Esophagus (tissue), 2 donors: ENCODE results near the gene PTGDS. TPM values are rescaled to one million over a fixed set of nuclear protein-coding genes. Genes with fewer than 3 reads are reported as not detected.

Experiments used
- H3K27ac ChIP-seq, 2 donors: one replicate each; pipeline ENCODE4 v1.5.1; 2013; ENCODE audit warnings: low read depth in 2 of 2, mild to moderate bottlenecking in 2 of 2, inconsistent platforms in 1 of 2, low read length in 1 of 2, moderate library complexity in 1 of 2
- H3K27me3 ChIP-seq, 2 donors: one replicate each; pipeline ENCODE4 v1.6.1; 2013; ENCODE audit warnings: low read length in 2 of 2, control low read depth in 1 of 2, mild to moderate bottlenecking in 1 of 2; ENCODE audit not compliant: insufficient read depth in 2 of 2, control insufficient read depth in 1 of 2
- H3K36me3 ChIP-seq, 2 donors: one replicate each; pipeline ENCODE4 v1.6.1; 2013; ENCODE audit warnings: low read length in 1 of 2; ENCODE audit not compliant: control insufficient read depth in 2 of 2, insufficient read depth in 2 of 2
- H3K4me1 ChIP-seq, 2 donors: one replicate each; pipeline ENCODE4 v1.6.1; 2013; ENCODE audit warnings: low read length in 1 of 2; ENCODE audit not compliant: control insufficient read depth in 2 of 2, insufficient read depth in 2 of 2
- H3K4me3 ChIP-seq, 2 donors: one replicate each; pipeline ENCODE4 v1.5.1; 2013; ENCODE audit warnings: low read length in 2 of 2, mild to moderate bottlenecking in 2 of 2, low read depth in 1 of 2, moderate library complexity in 1 of 2
- H3K9me3 ChIP-seq, 2 donors: one replicate each; pipeline ENCODE4 v1.6.1; 2013; ENCODE audit warnings: mild to moderate bottlenecking in 2 of 2, low read depth in 1 of 2, low read length in 1 of 2, moderate library complexity in 1 of 2; ENCODE audit not compliant: control insufficient read depth in 2 of 2, insufficient read depth in 1 of 2
- WGBS, 2 donors: extraction: QIAGEN DNeasy Blood & Tissue Kit; methylation state at CpG; one replicate each; pipeline ENCODE4 v1.1.7; 2013; 5-methylcytosine and 5-hydroxymethylcytosine counted together
- polyA plus RNA-seq, 2 donors: library from polyadenylated mRNA; stranded (reverse); fragments of 200-250 nt; gene quantifications; one replicate each; pipeline ENCODE4 v1.2.3, GENCODE V29; 2013
- donor health status: healthy with polysubstance abuse.
- donor health status: Bipolar disorder and iron deficiency.

The PTGDS gene
- polyA plus RNA-seq, 2 donors: 18.4 to 42.3 TPM

GRCh38 chr9:136957461-136957860 is 19.8 kb upstream of the PTGDS start:
- 93 to 97% methylated on average over 1 of the region's 1 CpG for WGBS, 2 donors
- peaks cover 6 to 9% of the 10 kb centered on the region in 2 donors for H3K4me1 ChIP-seq
- no peaks in the 10 kb centered on the region for H3K27me3 ChIP-seq
- no peaks in the 10 kb centered on the region for H3K36me3 ChIP-seq
- H3K27ac ChIP-seq: no peak overlapping the region
- H3K4me3 ChIP-seq: no peak overlapping the region
- H3K9me3 ChIP-seq: no peaks in the 10 kb centered on the region

GRCh38 chr9:136957901-136958300 is 19.4 kb upstream of the PTGDS start:
- no peaks in the 10 kb centered on the region for H3K36me3 ChIP-seq
- peaks cover 6 to 9% of the 10 kb centered on the region in 2 donors for H3K4me1 ChIP-seq
- H3K27ac ChIP-seq: no peak overlapping the region
- H3K4me3 ChIP-seq: no peak overlapping the region
- no peaks in the 10 kb centered on the region for H3K27me3 ChIP-seq
- H3K9me3 ChIP-seq: no peaks in the 10 kb centered on the region
- 92 to 93% methylated on average over 6 of the region's 6 CpGs for WGBS, 2 donors

GRCh38 chr9:136958473-136958872 is 18.8 kb upstream of the PTGDS start:
- H3K27ac ChIP-seq: no peak overlapping the region
- H3K27me3 ChIP-seq: no peaks in the 10 kb centered on the region
- WGBS, 2 donors: 85 to 95% methylated on average over 7 of the region's 7 CpGs
- H3K9me3 ChIP-seq: no peaks in the 10 kb centered on the region
- H3K36me3 ChIP-seq: no peaks in the 10 kb centered on the region
- peaks cover 6 to 9% of the 10 kb centered on the region in 2 donors for H3K4me1 ChIP-seq
- H3K4me3 ChIP-seq: no peak overlapping the region

- Histone ChIP-seq H3K36me3 (no peaks in the 10 kb centered on the region), H3K9me3 (no peaks in the 10 kb centered on the region), H3K27ac (no peak overlapping the region), H3K4me3 (no peak overlapping the region), H3K27me3 (no peaks in the 10 kb centered on the region), H3K4me1 (peaks cover 6 to 12% of the 10 kb centered on the region in 2 donors)
- 89% methylated on average over 26 to 28 of the region's 28 CpGs for WGBS, 2 donors
These were observed 18.1 kb upstream of the PTGDS start for GRCh38 chr9:136958898-136959850.

GRCh38 chr9:136960212-136960937 is 16.9 kb upstream of the PTGDS start:
- WGBS, 2 donors: 81% methylated on average over 19 of the region's 19 CpGs
- peaks cover 6 to 15% of the 10 kb centered on the region in 2 donors for H3K4me1 ChIP-seq
- H3K36me3 ChIP-seq: no peaks in the 10 kb centered on the region
- H3K27ac ChIP-seq: no peak overlapping the region
- no peak overlapping the region for H3K4me3 ChIP-seq
- H3K9me3 ChIP-seq: no peaks in the 10 kb centered on the region
- H3K27me3 ChIP-seq: no peaks in the 10 kb centered on the region

GRCh38 chr9:136960938-136961275 is 16.4 kb upstream of the PTGDS start:
- H3K9me3 ChIP-seq: no peaks in the 10 kb centered on the region
- H3K4me1 ChIP-seq: peaks cover 6 to 16% of the 10 kb centered on the region in 2 donors
- H3K4me3 ChIP-seq: no peak overlapping the region
- no peaks in the 10 kb centered on the region for H3K36me3 ChIP-seq
- no peak overlapping the region for H3K27ac ChIP-seq
- 74 to 76% methylated on average over 15 of the region's 15 CpGs for WGBS, 2 donors
- no peaks in the 10 kb centered on the region for H3K27me3 ChIP-seq

- no peak overlapping the region for H3K4me3 ChIP-seq
- H3K27ac ChIP-seq: peak overlapping the region in 1 of 2 donors; percentile 26
- H3K36me3 ChIP-seq: no peaks in the 10 kb centered on the region
- H3K27me3 ChIP-seq: no peaks in the 10 kb centered on the region
- H3K9me3 ChIP-seq: no peaks in the 10 kb centered on the region
- H3K4me1 ChIP-seq: peaks cover 6 to 17% of the 10 kb centered on the region in 2 donors
- 50 to 57% methylated on average over 21 to 23 of the region's 23 CpGs for WGBS, 2 donors
These were observed 15.8 kb upstream of the PTGDS start for GRCh38 chr9:136961279-136962065.

GRCh38 chr9:136962163-136962562 is 15.1 kb upstream of the PTGDS start:
- 95 to 96% methylated on average over 9 of the region's 9 CpGs for WGBS, 2 donors
- Histone ChIP-seq H3K27ac (no peak overlapping the region), H3K4me1 (peaks cover 6 to 17% of the 10 kb centered on the region in 2 donors), H3K9me3 (no peaks in the 10 kb centered on the region), H3K4me3 (no peak overlapping the region), H3K27me3 (no peaks in the 10 kb centered on the region), H3K36me3 (no peaks in the 10 kb centered on the region)

- no peaks in the 10 kb centered on the region for H3K9me3 ChIP-seq
- peaks cover 6 to 17% of the 10 kb centered on the region in 2 donors for H3K4me1 ChIP-seq
- H3K27me3 ChIP-seq: no peaks in the 10 kb centered on the region
- 86 to 87% methylated on average over 11 of the region's 11 CpGs for WGBS, 2 donors
- no peaks in the 10 kb centered on the region for H3K36me3 ChIP-seq
- no peak overlapping the region for H3K4me3 ChIP-seq
- H3K27ac ChIP-seq: no peak overlapping the region
These were observed 14.5 kb upstream of the PTGDS start for GRCh38 chr9:136962701-136963248.
